KOPT-K1 (cell line): Measurements from ENCODE around the gene CAPN7.

ENCODE experiments used
- H3K27ac ChIP-seq: fragments of 200-600 bp; sonication (generic); 2 replicates; pipeline ENCODE4 v1.5.1; 2016; ENCODE audit warnings: antibody characterized with exemption, mild to moderate bottlenecking, low read depth, low read length; ENCODE audit not compliant: poor library complexity, severe bottlenecking
- H3K36me3 ChIP-seq: fragments of 200-600 bp; sonication (generic); 2 replicates; pipeline ENCODE4 v1.5.1; 2017; ENCODE audit warnings: antibody characterized with exemption, mild to moderate bottlenecking, low read length, moderate library complexity; ENCODE audit not compliant: insufficient read depth
- H3K9me3 ChIP-seq: fragments of 200-600 bp; sonication (generic); 2 replicates; pipeline ENCODE4 v1.5.1; 2017; ENCODE audit warnings: antibody characterized with exemption, low read length, mild to moderate bottlenecking; ENCODE audit not compliant: insufficient read depth, poor library complexity, severe bottlenecking

CAPN7 gene

DNA sequence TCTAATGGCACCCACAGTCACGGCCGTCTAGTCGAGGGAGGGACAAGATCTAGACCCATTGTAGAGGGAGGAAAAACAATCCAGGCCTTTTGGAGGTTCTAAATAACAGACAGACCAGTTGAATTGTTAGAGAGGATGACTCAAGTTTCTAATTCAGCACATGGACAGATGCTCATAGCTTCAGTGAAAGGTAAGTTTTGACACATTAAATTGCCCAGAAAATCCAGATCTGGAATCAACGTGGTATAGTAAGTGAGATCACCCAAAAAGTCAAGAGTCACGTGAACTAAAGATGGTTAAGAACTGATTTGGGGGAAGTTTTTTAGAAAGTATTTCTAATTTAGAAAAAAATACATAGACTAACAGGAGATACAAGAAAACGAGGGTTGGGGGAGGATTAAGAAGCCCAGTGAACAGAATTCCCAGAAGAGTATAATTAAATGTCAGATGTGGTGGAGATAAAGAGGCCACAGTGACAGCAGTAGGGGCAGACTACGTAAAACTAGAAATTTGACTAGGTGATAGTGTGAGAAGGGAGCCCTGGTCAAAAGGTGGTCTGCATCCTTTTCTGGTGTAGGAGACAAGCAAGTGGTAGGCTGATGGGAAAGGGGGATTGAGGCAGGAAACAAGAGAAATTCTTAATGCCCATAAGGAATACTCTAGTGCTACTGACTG lies 47.1 kb downstream of the CAPN7 start:
- Histone ChIP-seq H3K9me3 (no peaks in the 10 kb centered on the region), H3K36me3 (peaks cover 100% of the 10 kb centered on the region), H3K27ac (no peak overlapping the region)

DNA sequence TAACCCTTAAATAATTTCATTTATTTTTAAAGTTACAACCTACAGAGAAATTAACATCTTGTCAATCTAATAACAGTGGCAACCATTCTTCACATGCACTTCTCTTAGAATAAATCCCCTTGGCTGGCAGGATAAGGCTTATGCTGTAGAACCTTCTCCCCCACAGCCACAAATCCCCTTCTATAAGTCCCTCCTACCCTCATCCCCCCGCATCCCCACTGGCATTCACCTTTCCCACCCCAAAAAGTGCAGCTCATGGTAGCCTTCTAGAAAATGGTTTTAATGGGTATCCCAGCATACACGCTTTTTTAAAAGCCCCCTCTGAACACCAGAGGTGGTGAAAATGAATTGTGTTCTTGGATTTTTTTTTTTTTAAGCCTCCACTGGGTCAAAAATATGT lies 49.2 kb downstream of the CAPN7 start:
- Histone ChIP-seq H3K27ac (no peak overlapping the region), H3K9me3 (no peaks in the 10 kb centered on the region), H3K36me3 (peaks cover 100% of the 10 kb centered on the region)

DNA sequence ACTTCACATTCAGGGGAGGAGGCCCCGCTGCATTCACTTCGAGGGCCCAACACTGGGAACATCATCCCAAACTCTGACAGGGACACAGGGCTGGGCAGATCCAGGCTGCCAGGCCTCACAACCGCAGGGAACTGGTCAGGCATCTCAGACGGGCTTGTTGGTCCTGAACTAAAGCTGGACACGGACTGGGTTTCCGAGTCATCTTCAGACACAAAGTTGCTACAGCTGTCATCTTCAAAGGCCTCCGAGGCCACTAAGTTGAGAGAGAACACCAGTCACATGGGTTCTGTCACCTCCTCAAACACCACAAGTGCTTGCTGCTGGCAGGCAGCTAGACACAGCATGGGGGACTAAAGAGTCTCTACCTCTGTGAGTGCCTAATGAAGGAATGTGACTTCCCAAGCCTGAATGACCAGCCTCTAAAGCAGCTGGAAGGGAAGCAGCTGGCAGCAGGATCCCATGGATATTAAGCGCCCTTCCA lies 50.9 kb downstream of the CAPN7 start:
- Histone ChIP-seq H3K27ac (no peak overlapping the region), H3K36me3 (peaks cover 84% of the 10 kb centered on the region), H3K9me3 (no peaks in the 10 kb centered on the region)

DNA sequence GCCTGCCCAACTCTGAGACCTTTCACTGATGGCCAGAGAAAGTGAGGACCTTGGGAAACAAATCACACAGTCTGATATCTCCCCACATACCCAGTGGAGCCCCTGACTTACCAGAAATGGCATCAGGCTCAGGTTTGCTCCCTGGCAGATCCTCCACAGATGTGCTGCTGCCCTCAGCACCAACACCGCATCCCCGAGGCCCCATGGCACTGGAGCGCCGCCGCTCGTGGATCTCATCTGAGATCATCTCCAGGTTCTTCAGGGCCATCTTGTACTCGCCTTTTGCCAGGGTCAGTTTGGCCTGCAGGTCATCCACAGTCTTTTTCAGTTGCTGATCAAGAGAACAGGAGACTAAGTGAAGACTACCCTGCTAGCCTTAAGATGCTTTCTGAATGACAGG lies 52.7 kb downstream of the CAPN7 start:
- H3K27ac ChIP-seq = no peak overlapping the region
- H3K36me3 ChIP-seq = peaks cover 66% of the 10 kb centered on the region
- no peaks in the 10 kb centered on the region for H3K9me3 ChIP-seq

DNA sequence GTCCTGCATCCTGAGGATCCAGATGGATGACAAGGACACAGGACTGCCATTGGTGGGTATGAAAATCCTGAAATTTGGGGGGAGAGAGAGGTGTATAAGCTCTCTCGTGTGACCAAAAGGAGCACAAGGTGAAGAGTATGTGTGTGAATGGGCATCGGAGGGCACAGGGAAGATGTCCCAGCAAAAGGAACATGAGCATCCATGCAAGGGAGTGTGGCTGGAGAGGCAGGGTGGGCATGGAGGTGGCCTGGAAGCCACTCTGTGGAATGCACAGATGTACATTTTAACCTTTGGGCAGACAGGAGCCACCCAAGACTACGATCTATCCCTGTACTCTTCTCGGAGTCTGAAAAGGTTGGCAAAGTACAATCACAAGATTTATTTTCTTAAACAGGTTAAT lies 54.5 kb downstream of the CAPN7 start:
- peaks cover 48% of the 10 kb centered on the region for H3K36me3 ChIP-seq
- no peaks in the 10 kb centered on the region for H3K9me3 ChIP-seq
- no peak overlapping the region for H3K27ac ChIP-seq

DNA sequence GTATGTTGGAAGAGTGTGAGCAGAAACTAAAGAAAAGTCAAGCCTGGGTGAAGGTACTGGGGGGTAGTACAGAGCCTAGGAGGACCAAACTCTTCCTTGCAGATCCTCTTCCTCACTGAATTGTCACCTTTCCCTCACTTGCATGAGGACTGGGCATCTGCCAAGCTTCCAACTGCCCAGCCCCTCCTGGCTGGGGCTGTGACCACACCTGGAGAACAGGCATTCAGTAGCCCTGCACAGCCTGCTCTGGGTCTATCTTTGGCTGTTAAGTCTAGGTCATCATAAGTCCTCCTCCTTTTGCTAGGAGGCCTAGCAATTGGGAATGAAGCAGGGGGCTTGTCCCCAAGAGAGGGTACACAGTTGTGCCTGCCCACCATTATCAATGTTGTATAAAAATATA lies 55.2 kb downstream of the CAPN7 start:
- no peak overlapping the region for H3K27ac ChIP-seq
- H3K36me3 ChIP-seq = peaks cover 40% of the 10 kb centered on the region
- H3K9me3 ChIP-seq = no peaks in the 10 kb centered on the region

DNA sequence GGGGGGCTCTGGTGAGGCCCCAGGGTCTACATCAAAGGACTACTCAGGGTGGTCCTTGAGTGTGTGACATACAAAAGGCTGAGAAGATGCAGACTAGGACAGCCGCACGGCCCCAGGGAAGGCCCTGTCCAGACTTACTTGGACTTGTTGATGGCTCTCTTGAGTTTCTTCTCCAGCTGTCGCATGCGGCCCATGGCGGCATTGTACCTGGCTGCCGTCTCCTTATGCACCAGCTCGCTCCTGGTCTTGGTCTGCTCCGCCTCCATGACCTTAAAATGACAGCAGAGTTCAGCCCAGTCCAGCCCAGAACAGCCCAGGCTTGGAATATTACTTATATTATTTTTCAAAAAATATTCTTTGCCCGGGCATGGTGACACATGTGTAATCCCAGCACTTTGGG lies 56.0 kb downstream of the CAPN7 start:
- Histone ChIP-seq H3K9me3 (no peaks in the 10 kb centered on the region), H3K27ac (no peak overlapping the region), H3K36me3 (peaks cover 33% of the 10 kb centered on the region)

DNA sequence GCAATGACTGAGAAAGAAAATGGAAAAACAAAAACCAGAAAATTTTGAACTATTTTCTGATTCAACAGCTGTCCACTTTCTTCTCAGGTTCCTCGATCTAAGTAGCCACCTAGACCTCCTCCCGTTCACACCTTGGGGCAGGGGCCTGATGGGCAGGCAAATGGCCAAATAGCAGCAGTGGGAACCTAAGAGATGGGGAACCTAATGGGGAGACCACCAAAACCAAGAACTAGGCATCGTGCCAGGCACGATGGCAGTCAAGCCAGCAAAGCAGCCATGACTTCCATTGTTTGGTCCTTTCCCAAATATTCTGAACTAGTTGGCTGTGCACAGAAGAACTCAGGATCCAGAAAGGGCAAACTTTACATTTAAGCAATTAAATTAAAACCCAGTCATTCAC lies 57.1 kb downstream of the CAPN7 start:
- Histone ChIP-seq H3K36me3 (peaks cover 22% of the 10 kb centered on the region; the same call in 1 of the 2 replicates), H3K9me3 (no peaks in the 10 kb centered on the region), H3K27ac (no peak overlapping the region)

DNA sequence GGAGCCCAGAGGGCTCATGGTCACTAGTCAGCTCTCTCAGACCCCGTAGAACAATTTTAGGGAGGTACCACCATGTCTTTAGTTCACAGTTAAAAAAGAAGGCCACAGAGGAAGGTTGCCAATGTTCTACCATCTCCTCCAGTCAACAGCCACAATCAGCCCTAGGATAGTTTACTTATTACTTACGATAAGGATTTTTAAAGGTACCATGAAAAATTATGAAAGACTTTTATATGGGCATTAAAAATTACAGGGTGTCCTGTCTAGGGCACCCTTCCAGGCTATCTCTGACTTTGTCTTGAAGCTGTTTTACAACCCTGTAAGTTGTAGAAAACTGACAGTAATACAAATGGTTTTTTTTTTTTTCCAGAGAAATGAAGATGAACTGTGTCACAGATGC lies 57.9 kb downstream of the CAPN7 start:
- no peaks in the 10 kb centered on the region for H3K9me3 ChIP-seq
- peaks cover 14% of the 10 kb centered on the region; the same call in 1 of the 2 replicates for H3K36me3 ChIP-seq
- no peak overlapping the region for H3K27ac ChIP-seq

DNA sequence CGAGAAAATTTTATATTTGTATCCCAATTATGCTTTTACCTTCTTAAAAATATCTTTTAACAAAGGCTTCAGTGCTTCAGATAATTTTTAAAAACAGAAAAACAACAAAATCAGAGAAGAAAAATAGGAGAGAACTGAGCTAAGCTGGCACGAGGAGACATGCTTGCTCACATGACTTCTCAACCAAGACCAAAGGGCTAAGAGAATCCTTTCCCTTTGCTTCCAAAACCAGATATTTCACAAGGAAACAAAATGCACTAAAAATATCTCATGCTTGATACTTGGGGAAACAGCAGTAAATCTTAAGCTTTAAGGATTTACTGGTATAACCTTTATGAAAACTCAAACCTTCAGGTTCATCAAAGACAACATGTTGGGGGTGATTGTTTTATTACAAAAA lies 58.4 kb downstream of the CAPN7 start:
- no peaks in the 10 kb centered on the region for H3K9me3 ChIP-seq
- peaks cover 8% of the 10 kb centered on the region; the same call in 1 of the 2 replicates for H3K36me3 ChIP-seq
- H3K27ac ChIP-seq = no peak overlapping the region

DNA sequence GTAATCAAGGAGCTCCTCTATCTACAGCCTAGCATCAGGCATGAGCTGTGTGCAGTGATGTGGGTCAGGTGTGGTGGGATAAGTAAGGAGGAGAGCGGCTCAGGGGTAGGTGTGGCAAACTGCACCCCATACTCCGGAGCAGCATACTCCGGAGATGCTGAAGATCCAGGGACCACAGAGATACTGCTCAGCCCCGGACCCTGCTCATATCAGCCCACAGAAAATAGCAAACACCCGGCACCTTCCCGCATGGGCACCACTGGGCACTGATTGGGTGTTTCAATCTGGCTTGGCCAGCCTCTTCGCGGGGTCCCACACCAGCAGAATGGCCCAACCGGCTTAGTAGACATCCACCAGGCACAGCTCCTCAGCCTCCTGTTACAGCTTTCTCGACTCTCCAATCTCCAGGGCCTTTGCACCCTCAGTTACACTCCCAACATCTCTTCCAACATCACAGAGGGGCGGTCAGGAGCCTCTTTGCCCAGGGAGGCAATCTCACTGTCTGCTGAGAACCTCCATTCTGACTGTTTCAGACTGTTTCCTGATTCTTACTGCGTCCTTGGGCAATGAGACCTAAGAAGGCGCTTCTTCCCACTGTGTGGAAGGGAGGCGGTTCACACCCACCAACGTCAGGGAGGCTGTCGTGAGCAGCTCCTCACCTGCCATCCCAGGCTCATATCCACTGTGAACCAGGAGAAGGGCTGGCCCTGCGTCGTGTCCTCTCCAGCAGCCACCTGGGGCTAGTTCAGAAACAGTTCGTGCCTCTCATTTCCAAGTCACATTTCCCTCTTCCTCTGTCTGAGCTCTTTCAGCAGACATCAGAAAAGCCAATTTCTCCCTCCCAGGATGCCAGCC lies 59.8 kb downstream of the CAPN7 start:
- Histone ChIP-seq H3K36me3 (no peaks in the 10 kb centered on the region), H3K9me3 (no peaks in the 10 kb centered on the region), H3K27ac (no peak overlapping the region)

DNA sequence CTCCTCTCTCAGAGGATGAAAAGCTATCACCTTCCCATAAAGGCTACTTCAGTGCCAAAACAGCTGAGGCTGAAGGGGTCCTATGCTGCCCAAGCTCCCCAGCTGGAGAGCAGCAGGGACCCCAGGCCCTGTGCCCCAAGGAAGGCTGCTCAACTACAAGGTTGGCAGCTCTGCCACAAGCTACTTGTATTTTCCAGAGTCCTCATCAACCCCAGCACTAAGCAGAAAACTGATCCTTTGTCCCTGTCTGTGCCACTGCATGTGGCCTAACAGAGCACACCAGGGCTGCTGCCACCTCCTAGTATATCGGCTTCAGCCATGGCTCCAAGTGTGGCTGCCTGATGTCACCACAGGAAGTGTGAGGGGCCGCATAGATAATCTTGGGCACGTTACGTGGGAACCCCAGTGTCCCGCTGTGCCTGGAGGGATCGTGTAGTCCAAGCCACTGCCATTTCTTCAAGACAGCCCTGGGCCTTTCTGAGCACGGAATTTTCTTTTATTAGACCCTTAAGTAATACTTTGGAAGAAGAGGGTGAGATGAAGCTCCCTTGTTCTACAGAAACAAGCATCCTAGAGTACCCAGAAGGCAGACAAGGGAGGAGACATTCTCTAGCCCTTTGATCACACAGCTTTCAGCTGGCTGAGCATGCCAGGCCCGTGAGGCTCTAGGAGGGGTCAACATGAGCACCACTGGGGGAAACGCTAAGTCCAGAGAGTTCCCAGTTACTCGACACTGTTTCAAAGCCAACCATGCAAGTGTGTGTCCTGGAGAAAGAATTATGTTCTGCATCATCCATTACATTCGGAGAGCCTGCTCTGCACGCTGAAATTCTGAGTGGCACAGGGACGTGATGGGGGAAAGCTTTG lies 60.7 kb downstream of the CAPN7 start:
- Histone ChIP-seq H3K36me3 (no peaks in the 10 kb centered on the region), H3K27ac (no peak overlapping the region)

DNA sequence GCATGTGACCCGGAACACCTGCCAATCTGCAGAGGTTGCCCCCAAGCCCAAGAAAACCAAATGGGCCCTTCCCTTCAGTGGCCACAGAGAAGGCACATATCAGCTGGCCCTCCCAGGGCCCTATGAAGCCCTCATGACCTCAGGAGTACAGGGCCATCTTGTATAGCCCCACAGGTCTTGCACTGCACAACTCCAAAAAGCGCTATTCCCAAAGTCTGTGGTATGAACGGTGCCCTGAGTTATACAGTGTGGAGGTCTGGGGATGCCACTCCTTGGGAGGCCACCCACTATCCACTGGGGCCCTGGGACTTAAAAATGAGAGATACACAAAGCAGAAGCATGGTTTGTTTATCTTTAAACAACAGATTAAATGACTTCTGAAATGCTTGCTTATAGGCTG lies 61.5 kb downstream of the CAPN7 start:
- no peaks in the 10 kb centered on the region for H3K36me3 ChIP-seq
- H3K27ac ChIP-seq = no peak overlapping the region

More for the DNA sequence above, 60.7 kb downstream of the CAPN7 start:
- no peaks in the 10 kb centered on the region for H3K9me3 ChIP-seq

DNA sequence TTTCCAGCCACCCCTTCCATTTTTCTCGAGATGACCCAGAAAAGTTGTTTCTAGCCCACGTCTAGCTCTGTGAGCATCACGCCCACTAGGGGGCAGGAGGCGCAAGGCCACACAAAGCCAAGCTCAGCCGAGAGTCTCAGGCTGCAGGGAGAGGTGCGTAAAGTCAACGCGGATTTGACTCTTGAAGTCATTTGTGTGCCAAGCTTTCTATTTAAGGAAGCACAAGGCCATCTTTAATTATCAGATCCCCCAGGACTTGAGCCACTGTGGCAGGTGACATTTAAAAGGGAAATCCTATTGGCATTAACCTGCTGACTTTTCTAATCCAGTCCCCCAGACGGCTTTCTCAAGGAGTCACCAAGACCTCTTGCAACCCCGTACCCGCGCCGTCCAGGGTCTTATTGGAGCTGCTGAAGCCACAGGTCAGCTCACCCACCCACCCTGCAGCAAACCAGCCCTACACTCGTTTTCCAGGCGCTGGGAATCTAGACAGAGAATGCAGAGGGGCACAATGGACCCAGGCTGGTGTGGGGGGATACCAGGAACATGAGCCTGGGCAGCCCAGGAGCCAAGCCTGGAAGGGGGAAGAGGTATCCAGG lies 62.1 kb downstream of the CAPN7 start:
- Histone ChIP-seq H3K27ac (no peak overlapping the region), H3K9me3 (no peaks in the 10 kb centered on the region), H3K36me3 (no peaks in the 10 kb centered on the region)

More for the DNA sequence above, 61.5 kb downstream of the CAPN7 start:
- no peaks in the 10 kb centered on the region for H3K9me3 ChIP-seq
